SHP77 (cell line): ENCODE results near the gene RPL3.
A peak's percentile ranks its signal among the peaks of the same experiment; 100 is the strongest.
"Not testable (repeated sequence)": the region's sequence is repeated elsewhere in the genome, so short reads cannot be mapped to it uniquely, and the experiment has no call there.

Source experiments
- DNase-seq, 2 experiments: peaks; one replicate each; lab custom pipeline; 2025; lab: John Stamatoyannopoulos, UW

Gene RPL3

GRCh38 chr22:39319284-39320022 lies at the start of gene RPL3:
TSS of gene RPL3 (minus strand) at chr22:39319623. CDS start at chr22:39319597, 26 bp downstream.
- peak; percentile 97 to 98 for DNase-seq

DNA sequence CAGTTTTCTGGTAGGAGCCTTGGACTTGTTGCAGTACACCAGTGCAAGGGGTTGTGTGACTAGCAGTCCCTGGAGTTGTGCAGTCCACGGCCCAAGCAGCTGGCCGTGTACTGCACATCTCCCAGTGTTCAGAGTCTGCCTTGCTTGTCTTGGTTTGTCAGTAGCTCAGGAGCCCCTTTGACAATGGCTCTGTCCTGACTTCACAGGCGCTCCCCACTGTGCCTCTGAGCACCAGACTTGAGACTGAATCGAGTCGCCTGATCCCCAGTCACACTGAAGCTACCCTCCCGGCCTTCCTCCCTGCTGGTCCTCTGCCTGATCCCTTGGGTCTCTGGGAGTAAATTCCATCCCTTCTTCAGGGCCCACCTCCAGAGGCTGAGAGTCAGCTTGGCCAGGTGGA lies 49.8 kb upstream of the RPL3 start:
- no peak for DNase-seq

- DNase-seq = no peak
Observed at GRCh38 chr22:39368461-39368911, 49.1 kb upstream of the RPL3 start.

DNA sequence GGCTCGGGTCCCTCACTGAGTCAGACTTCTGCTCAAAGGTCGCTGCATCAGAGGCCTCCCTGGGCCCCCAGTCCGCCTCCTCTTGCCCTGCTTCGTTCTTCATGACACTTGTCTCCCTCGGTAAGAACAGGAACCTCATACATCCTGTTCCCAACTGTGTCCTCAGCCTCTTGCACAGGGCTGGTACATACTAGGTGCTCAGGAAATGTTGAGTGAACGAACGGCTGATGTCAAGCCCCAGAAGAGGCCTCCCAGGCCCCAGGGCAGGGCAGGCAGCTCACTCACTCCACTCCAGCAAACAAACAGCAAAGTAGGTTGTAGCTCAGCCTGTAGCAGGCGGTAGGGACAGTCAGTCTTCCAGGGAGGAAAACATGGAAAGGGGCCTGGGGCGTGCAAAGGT lies 47.6 kb upstream of the RPL3 start:
- DNase-seq = no peak

GRCh38 chr22:39365492-39365780 lies 46.0 kb upstream of the RPL3 start:
- DNase-seq = no peak

- no peak for DNase-seq
Observed at GRCh38 chr22:39364714-39365491, 45.5 kb upstream of the RPL3 start.

- no peak for DNase-seq
Observed at GRCh38 chr22:39363751-39364515, 44.5 kb upstream of the RPL3 start.

DNA sequence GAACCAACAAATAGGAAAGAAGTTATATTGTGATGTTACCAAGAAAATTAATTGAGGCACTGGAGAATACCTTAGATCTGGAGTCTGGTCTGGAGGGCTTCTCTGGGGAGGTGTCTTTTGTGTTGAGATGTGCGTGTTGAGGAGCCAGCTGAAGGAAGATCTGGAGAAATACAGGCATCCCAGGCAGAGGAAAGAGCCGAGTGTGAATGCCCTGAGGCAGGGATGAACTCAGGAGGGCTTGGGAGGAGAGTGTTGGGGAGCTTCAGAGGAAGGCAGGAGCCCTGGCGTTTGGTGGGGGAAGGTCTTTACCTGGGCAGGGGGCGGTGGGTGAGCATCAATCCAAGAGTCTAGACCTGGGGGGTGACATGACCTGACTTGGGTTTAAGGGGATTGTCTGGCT lies 43.5 kb upstream of the RPL3 start:
- DNase-seq = no peak

- no peak for DNase-seq
Observed at GRCh38 chr22:39362271-39362670, 42.8 kb upstream of the RPL3 start.

DNA sequence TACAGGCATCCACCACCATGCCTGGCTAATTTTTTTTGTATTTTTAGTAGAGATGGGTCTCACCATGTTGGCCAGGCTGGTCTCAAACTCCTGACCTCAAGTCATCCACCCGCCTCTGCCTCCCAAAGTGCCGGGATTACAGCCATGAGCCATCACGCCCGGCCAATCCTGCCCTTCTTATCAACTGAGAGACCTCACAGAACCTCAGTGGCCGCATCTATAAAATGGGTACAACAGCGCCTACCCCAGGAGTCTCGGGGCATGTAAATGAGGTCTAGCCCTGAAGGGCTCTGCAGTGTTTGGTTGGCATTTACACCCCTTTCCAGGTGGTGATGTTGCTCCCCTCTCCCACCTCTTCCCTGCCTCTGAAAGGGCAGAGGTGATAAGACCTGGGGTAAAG lies 42.1 kb upstream of the RPL3 start:
- DNase-seq = no peak

DNA sequence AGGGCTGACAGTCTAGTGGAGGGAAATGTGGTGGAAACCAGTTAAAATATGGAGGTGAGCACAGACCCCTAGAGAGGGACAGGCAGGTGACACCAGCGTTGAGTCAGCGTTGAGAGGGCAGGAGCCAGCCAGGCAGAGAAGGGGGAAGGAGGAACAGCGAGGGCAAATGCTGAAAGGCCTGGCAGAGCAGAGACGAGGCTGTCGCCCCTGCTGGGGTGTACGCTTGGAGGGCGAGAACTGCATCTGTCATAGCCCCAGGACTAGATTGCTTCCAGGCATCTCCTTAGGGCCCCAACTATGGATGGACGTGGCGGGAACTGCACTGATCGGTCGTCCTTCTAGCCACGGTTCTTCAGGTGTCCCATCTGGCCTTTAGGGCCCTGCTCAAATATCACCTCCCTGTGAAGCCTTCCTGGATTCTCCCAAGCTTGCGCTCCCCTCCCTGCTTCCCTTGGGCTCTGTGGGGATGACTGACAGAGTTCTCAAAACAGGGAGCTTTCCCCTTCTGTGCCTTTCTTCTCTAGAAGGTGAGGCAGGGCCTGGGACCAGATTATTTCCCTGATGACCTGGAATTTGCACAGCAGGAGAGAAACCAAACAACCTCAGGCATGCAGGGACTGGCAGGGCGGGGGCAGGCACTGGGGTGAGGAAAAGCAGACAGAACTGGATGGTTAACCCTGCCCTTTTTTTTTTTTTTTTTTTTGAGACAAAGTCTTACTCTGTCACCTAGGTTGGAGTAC lies 41.4 kb upstream of the RPL3 start:
- no peak for DNase-seq

- no peak for DNase-seq
Observed at GRCh38 chr22:39360242-39360641, 40.8 kb upstream of the RPL3 start.

- no peak for DNase-seq
Observed at GRCh38 chr22:39359659-39360195, 40.3 kb upstream of the RPL3 start.

DNA sequence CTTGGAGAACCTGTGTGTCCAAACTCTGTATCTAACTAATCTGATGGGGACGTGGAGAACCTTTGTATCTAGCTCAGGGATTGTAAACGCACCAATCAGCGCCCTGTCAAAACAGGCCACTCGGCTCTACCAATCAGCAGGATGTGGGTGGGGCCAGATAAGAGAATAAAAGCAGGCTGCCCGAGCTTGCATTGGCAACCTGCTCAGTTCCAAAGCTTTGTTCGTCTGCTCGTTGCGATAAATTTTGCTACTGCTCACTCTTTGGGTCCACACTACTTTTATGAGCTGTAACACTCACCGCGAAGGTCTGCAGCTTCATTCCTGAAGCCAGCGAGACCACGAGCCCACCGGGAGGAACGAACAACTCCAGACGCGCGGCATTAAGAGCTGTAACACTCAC lies 38.8 kb upstream of the RPL3 start:
- DNase-seq = not testable (repeated sequence)

GRCh38 chr22:39357110-39358108 lies 38.0 kb upstream of the RPL3 start:
- DNase-seq = not testable (repeated sequence)

DNA sequence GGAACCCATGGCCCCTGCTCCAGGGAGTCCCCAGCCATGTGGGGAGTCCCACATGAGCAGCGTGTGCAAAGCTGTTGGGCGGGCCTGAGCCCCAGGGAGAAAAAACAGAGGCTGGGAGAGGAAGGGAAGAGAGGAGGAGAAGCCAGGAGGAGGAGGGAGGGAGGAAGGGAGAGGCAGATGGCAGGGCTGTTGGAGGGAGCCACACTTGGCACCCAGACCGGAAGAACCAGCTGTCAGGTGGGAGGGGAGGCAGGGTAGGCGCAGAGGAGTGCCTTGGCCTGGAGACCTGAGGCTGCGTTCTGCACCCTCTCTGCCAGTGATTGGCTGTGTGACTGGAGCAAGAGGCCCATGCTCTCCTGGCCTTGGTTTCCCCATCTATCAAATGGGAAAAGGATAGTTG lies 37.0 kb upstream of the RPL3 start:
- peak; percentile 8 to 71 for DNase-seq

DNA sequence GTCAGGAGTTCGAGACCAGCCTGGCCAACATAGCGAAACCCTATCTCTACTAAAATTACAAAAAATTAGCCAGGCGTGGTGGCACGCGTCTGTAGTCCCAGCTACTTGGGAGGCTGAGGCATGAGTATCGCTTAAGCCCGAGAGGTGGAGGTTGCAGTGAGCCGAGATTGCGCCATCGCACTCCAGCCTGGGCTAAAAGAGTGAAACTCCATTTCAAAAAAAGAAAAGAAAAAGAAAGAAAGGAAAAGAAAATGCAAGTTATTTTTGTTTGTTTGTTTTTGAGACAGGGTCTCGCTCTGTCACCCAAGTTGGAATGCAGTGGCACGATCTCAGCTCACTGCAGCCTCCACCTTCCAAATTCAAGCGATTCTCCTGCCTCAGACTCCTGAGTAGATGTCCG lies 36.4 kb upstream of the RPL3 start:
- DNase-seq = not testable (repeated sequence)

DNA sequence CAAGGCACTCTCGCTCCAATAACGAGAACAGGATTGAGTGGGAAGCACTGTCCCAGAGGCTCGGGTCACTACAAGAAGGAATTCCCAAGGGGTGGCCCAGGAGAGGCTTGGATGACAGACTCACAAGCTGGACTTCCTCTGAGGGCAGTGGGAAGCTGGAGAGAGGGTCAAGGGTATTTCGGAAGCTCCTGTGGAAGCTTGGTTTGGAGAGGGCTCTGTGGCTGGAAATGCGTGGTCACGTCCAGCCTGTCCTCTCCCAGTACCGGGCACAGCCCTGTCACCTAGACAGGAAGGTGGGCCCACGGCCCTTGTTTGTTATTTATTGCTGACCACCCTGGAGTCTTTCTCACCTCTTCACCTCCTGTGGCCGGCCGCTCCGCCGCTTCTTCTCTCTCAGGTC lies 35.7 kb upstream of the RPL3 start:
- DNase-seq = no peak

DNA sequence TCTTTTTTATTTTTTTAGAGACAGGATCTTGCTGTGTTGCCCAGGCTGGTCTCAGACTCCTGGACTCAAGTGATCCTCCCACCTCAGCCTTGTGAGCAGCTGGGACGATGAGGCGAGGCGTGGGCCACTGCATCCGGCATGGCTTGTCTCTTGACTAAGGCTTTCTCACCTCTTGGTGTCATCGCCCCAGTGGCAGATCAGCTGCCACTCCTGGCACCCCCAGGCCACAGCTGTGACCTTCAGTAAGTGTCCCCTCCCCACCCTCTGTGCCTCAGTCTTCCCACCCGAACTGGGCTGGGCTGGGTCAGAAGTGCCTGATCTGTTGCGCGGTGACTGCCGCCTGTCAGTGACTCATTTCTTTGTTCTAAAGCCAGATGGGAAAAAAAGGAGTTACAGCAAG lies 33.9 kb upstream of the RPL3 start:
- no peak for DNase-seq

DNA sequence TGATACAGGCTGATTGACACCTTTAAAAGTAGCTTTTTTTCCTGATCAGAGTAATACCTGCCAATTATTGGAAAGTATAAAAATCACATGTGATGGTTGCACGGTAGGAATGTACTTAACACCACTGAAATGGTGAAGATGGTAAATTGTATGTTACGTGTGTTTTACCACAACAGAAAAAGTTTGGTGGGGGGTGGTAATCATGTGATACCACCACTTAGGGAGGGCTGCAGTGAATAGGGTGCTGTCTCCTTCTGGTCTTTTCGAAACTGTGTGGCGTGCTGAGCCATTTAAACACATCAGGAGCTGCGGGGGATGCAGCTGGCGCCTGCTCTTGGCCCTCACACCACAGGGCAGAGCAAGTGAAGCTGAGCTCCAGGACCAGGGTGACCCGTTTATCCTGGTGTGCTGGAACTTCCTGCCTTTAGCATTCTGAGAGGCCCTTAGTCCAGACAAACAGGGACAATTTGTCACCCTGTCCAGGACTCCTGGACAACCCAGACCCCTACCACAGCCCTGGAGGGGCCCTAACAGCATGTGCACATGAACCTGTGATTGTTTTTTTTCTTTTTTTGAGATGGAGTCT lies 33.0 kb upstream of the RPL3 start:
- DNase-seq = no peak
